Spleen (tissue), 7 donors: ENCODE measurements around the gene TSEN15.

Experiments
- POLR2AphosphoS5 ChIP-seq, 3 donors: sonication (generic); formaldehyde crosslinking; IDR thresholded peaks; one replicate each; pipeline ENCODE4 v1.5.1; 2017; ENCODE audit warnings: antibody characterized with exemption in 3 of 3
- TF ChIP-seq, protein P1 (sequence below), 11 experiments: fragments of 200-600 bp in 7 of 11; fragments of 450-650 bp in 4 of 11; sonication (generic) in 4 of 11; IDR thresholded peaks in 8 of 11; conservative IDR thresholded peaks in 3 of 11; 1 replicate in 7 of 11; 2 replicates in 4 of 11; pipeline versions ENCODE4 v1.4.0 to v1.8.0; 2016 to 2021; ENCODE audit warnings: antibody characterized with exemption in 11 of 11, inconsistent platforms in 4 of 11, mild to moderate bottlenecking in 1 of 11
- donor health status: DM: no; HTN: no; CAD: no; lungs with moderate emphysema.
- donor health status: DM: no; HTN: no; CAD: no.
- donor health status: DM: no; HTN: no; CAD: no.

DNA sequence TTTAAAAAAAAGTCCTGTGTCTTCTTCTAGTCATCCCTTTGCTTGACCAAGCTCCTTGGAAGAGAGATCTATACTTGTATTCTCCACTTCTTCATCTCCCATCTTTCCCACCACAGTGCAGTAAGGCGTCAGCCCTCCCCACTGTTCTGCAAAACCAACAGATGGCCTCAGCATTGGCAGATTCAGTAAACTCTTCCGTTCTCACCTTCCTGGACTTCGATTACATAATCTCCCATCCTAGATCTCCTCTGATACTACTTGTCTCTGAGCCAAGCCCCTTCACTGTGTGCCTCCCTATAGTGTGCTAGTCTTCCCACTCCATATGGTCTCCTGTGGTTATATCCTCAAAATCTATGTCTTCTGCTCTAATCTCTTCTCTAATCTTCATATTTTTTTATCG lies 12.4 kb upstream of the TSEN15 start:
- TF ChIP-seq, protein P1, sequence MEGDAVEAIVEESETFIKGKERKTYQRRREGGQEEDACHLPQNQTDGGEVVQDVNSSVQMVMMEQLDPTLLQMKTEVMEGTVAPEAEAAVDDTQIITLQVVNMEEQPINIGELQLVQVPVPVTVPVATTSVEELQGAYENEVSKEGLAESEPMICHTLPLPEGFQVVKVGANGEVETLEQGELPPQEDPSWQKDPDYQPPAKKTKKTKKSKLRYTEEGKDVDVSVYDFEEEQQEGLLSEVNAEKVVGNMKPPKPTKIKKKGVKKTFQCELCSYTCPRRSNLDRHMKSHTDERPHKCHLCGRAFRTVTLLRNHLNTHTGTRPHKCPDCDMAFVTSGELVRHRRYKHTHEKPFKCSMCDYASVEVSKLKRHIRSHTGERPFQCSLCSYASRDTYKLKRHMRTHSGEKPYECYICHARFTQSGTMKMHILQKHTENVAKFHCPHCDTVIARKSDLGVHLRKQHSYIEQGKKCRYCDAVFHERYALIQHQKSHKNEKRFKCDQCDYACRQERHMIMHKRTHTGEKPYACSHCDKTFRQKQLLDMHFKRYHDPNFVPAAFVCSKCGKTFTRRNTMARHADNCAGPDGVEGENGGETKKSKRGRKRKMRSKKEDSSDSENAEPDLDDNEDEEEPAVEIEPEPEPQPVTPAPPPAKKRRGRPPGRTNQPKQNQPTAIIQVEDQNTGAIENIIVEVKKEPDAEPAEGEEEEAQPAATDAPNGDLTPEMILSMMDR (IDR thresholded peaks at IDR 0.05 in 8 of 11, conservative IDR thresholded peaks at IDR 0.05 in 3 of 11) = no peak
- TF ChIP-seq POLR2AphosphoS5 (IDR thresholded peaks at IDR 0.05) = no peak
